A549 treated with AZD9567 at 1 μM for 4 hours (cell line): Measurements from ENCODE around the gene ZDHHC15. TPM values are rescaled to one million over a fixed set of nuclear protein-coding genes. Genes with fewer than 3 reads are reported as not detected.

ENCODE experiments used
- total RNA-seq: library from RNA; stranded (reverse); fragments of 200-300 nt; extraction: Qiagen RNA extraction; gene quantifications from 5 replicates; pipeline ENCODE4 v1.2.3, GENCODE V29; 2022; ENCODE audit not compliant: insufficient read depth

The ZDHHC15 gene
- total RNA-seq = not detected in 5 replicates

GRCh38 chrX:75522565-75523431, at the start of gene ZDHHC15:
ZDHHC15 (minus strand) TSS chrX:75523037; CDS start chrX:75523024, 13 bp downstream.

Other genes with a start within 250 kb of the ZDHHC15 start
- gene UPRT, start 249.0 kb downstream of the ZDHHC15 start, total RNA-seq = 5.6 to 21.2 TPM (median 8.0 TPM) in 5 replicates